Measurements from ENCODE around the gene INIP.

The INIP gene

DNA sequence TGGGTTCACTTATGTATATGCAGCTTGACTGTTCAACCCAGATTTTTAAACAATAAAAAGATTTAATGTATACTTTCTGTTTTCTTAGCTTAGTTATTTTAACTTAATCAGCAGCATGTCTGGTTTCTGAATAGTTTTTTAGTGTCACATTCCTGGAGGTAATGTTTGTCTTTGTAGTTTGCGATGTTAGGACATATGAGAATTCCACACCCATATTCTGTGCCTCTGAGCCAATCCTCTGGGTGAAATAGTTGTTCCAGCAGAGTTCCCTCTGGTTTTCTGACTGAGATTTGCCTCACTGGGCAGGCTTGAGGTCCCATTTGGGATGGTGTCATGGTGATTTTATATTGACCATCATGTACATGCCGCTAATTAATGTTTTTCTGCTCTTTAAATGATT, 48.6 kb downstream of the INIP start:
- no peak for DNase-seq

GRCh38 chr9:112665347-112665746, 52.6 kb downstream of the INIP start:
- no peak for DNase-seq

DNA sequence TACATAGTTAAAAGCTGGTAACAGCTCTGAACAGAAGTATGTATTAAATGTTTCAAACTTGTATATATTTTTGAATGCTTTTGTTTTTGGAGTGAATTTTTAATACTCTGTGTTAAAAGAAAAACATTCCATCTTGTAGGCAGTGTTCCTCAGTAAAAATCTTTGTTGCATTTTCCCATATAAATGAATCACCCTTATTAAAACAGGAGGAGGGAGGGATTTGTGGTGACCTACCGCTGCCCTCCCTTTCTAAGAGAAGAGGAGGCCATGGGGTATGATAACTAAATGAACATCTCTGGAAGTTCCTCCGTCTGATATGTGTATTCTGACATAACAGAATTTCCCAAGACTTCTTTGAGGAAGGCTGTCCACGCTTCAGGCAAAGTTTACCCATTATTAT, 53.4 kb downstream of the INIP start:
- DNase-seq, result no peak

GRCh38 chr9:112663681-112664080, 54.2 kb downstream of the INIP start:
- DNase-seq, result no peak

GRCh38 chr9:112659906-112660305, 58.0 kb downstream of the INIP start:
- DNase-seq, result no peak

DNA sequence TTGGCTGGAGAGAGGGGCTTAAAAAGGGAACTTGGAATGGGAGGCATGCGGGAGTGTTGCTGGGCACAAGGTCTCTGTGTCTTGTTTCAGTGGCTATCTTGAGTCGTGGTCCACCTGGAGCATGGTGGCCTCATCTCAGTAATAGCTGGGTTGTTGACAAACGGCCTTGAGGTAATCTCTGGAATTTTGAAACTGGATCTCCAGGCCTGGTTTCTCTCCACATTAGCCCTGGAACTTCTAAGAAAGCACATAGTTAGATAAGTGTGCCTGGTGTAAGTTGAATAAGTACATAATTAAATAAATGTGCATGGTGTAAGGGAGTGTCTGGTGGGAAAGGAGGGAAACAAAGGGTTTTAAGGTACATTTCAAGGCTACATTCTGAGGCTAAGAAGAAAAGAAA, 62.2 kb downstream of the INIP start:
- no peak for DNase-seq

DNA sequence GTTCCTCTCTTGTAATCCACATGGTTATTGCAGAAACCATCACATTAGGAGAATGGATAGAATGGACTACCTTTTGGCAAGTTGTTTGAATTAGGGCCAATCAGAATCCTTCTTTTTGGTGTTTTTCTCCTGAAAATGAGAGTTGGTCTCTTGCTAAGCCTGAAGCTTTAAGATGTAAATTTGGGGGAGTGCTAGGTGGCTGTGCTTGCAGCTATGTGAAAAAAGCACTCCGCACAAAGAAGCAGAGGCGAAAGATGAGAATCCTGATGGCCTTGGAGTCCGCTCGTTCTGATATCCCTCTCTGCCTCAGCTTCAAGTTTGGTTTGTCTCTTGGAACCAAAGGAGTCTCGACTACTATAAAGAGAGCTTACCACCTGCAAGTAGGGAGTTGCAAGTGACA, 63.6 kb downstream of the INIP start:
- DNase-seq, result no peak

- no peak for DNase-seq
These were observed 69.3 kb downstream of the INIP start for GRCh38 chr9:112648624-112649023.

- no peak for DNase-seq
These were observed 70.3 kb downstream of the INIP start for GRCh38 chr9:112647596-112647995.

- no peak for DNase-seq
These were observed 75.8 kb downstream of the INIP start for GRCh38 chr9:112642126-112642525.

- DNase-seq, result no peak
These were observed 77.6 kb downstream of the INIP start for GRCh38 chr9:112640311-112640710.
